ENCODE results near the gene ZFYVE28. TPM values are rescaled to one million over a fixed set of nuclear protein-coding genes. Genes with fewer than 3 reads are reported as not detected.
A peak's percentile ranks its signal among the peaks of the same experiment; 100 is the strongest.

The ZFYVE28 gene
- total RNA-seq, 1 donor, result 10.5 TPM

DNA sequence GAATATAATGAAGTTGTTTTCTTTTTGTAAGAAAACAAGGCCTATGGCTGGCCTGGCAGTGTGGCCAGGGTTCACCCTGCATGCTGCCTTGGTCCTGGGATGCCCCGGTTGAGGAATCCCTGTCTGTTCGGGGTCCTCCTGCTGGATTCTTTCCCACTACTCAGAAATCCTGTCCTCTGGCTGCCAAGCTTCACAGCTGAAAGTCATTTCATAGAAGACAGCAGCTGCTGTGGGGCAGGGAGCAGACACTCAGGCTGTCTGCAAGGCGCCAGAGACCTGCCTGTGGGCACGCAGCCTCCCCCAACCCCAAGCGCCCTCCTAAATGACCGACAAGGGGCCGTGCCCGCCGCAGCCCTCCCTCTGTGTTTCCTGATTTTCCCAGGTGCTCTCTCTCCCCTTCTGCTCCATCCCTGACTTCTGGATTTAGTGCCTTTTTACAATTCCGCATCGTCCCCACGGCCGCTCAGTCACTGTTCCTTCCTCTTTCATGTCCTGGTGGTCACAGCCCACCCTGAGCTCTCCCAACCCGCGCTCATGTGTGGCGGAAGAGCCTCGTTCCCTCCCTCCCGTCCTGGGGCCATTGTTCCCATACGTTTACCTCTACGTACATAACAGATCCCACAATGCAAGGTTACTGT is 27.5 kb downstream of the ZFYVE28 start:
- no peaks in the 10 kb centered on the region for H3K9me3 ChIP-seq (ENCODE audit: low read depth, low read length)
- H4K20me1 ChIP-seq (ENCODE audit: insufficient read depth, low read length), result no peaks in the 10 kb centered on the region
- no peaks in the 10 kb centered on the region for H3K36me3 ChIP-seq (ENCODE audit: insufficient read depth, low read length)
- DNase-seq (ENCODE audit: insufficient read length, low spot score, missing footprints), result peak; percentile 17
- peaks cover 3% of the 10 kb centered on the region for H3K4me1 ChIP-seq (ENCODE audit: insufficient read depth, low read length)
- H3K27me3 ChIP-seq (ENCODE audit: insufficient read depth, low read length), result peaks cover 36% of the 10 kb centered on the region
- no peak overlapping the region for H3K4me2 ChIP-seq (ENCODE audit: insufficient read depth, low read length)
- no peak for TF ChIP-seq CTCF (IDR thresholded peaks at IDR 0.05; ENCODE audit: extremely low read depth, low read depth, low read length)
- no peak overlapping the region for H3K4me3 ChIP-seq (ENCODE audit: insufficient read depth, low read length)
- H2AFZ ChIP-seq (ENCODE audit: low read length), result no peak overlapping the region
- no peak overlapping the region for H3K27ac ChIP-seq (ENCODE audit: low read depth, low read length)
- no peaks in the 10 kb centered on the region for H3K79me2 ChIP-seq (ENCODE audit: insufficient read depth, low read length)

DNA sequence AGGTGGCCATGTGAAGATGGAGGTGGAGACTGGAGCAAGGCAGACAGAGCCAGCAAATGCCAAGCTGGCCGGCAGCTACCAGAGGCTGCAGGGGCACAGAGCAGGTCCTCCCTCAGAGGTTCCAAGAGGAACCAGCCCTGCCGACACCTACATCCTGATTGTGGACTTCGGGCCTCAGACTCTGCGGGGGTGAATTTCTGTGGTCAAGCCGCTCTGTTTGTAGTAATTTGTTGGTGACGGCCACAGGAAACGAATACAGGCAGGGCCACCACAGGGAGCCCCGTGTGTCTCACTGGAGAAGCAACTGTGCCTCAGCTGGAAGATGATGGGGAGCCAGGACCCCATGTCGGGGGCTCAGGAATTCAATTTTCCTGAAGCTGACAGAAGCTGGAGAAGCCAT is 28.3 kb downstream of the ZFYVE28 start:
- Histone ChIP-seq H3K36me3 (ENCODE audit: insufficient read depth, low read length) (no peaks in the 10 kb centered on the region), H3K4me2 (ENCODE audit: insufficient read depth, low read length) (no peak overlapping the region), H2AFZ (ENCODE audit: low read length) (no peak overlapping the region), H3K27ac (ENCODE audit: low read depth, low read length) (no peak overlapping the region), H3K79me2 (ENCODE audit: insufficient read depth, low read length) (no peaks in the 10 kb centered on the region), H4K20me1 (ENCODE audit: insufficient read depth, low read length) (no peaks in the 10 kb centered on the region), H3K4me3 (ENCODE audit: insufficient read depth, low read length) (no peak overlapping the region), H3K4me1 (ENCODE audit: insufficient read depth, low read length) (peaks cover 3% of the 10 kb centered on the region), H3K9me3 (ENCODE audit: low read depth, low read length) (no peaks in the 10 kb centered on the region), H3K27me3 (ENCODE audit: insufficient read depth, low read length) (peaks cover 36% of the 10 kb centered on the region)
- TF ChIP-seq CTCF (IDR thresholded peaks at IDR 0.05; ENCODE audit: extremely low read depth, low read depth, low read length), result no peak
- peak; percentile 41 for DNase-seq (ENCODE audit: insufficient read length, low spot score, missing footprints)

- Histone ChIP-seq H3K27ac (ENCODE audit: low read depth, low read length) (no peak overlapping the region), H3K4me2 (ENCODE audit: insufficient read depth, low read length) (no peak overlapping the region), H4K20me1 (ENCODE audit: insufficient read depth, low read length) (no peaks in the 10 kb centered on the region), H3K9me3 (ENCODE audit: low read depth, low read length) (no peaks in the 10 kb centered on the region), H3K4me3 (ENCODE audit: insufficient read depth, low read length) (no peak overlapping the region), H2AFZ (ENCODE audit: low read length) (no peak overlapping the region), H3K4me1 (ENCODE audit: insufficient read depth, low read length) (no peaks in the 10 kb centered on the region), H3K79me2 (ENCODE audit: insufficient read depth, low read length) (no peaks in the 10 kb centered on the region), H3K27me3 (ENCODE audit: insufficient read depth, low read length) (peaks cover 36% of the 10 kb centered on the region), H3K36me3 (ENCODE audit: insufficient read depth, low read length) (no peaks in the 10 kb centered on the region)
- no peak for TF ChIP-seq CTCF (IDR thresholded peaks at IDR 0.05; ENCODE audit: extremely low read depth, low read depth, low read length)
- peak; percentile 26 for DNase-seq (ENCODE audit: insufficient read length, low spot score, missing footprints)
Observed at GRCh38 chr4:2389691-2390090, 28.8 kb downstream of the ZFYVE28 start.

GRCh38 chr4:2388429-2389182 is 29.8 kb downstream of the ZFYVE28 start:
- Histone ChIP-seq H3K4me2 (ENCODE audit: insufficient read depth, low read length) (peak overlapping the region; percentile 37), H3K36me3 (ENCODE audit: insufficient read depth, low read length) (no peaks in the 10 kb centered on the region), H4K20me1 (ENCODE audit: insufficient read depth, low read length) (no peaks in the 10 kb centered on the region), H3K27ac (ENCODE audit: low read depth, low read length) (no peak overlapping the region), H3K4me3 (ENCODE audit: insufficient read depth, low read length) (no peak overlapping the region), H3K4me1 (ENCODE audit: insufficient read depth, low read length) (no peaks in the 10 kb centered on the region), H3K79me2 (ENCODE audit: insufficient read depth, low read length) (no peaks in the 10 kb centered on the region), H3K27me3 (ENCODE audit: insufficient read depth, low read length) (peaks cover 27% of the 10 kb centered on the region), H2AFZ (ENCODE audit: low read length) (peak overlapping the region; percentile 31), H3K9me3 (ENCODE audit: low read depth, low read length) (no peaks in the 10 kb centered on the region)
- no peak for TF ChIP-seq CTCF (IDR thresholded peaks at IDR 0.05; ENCODE audit: extremely low read depth, low read depth, low read length)
- DNase-seq (ENCODE audit: insufficient read length, low spot score, missing footprints), result peak; percentile 80

Measured in osteoblast (primary cell).